ENCODE measurements around the gene YPEL1. TPM values are rescaled to one million over a fixed set of nuclear protein-coding genes. Genes with fewer than 3 reads are reported as not detected.

Gene YPEL1
- total RNA-seq, 5 donors from 2014 or later (not counting 1 experiment from before 2014, with no cell fraction given) = 8.2 to 12.6 (median 9.9) TPM

DNA sequence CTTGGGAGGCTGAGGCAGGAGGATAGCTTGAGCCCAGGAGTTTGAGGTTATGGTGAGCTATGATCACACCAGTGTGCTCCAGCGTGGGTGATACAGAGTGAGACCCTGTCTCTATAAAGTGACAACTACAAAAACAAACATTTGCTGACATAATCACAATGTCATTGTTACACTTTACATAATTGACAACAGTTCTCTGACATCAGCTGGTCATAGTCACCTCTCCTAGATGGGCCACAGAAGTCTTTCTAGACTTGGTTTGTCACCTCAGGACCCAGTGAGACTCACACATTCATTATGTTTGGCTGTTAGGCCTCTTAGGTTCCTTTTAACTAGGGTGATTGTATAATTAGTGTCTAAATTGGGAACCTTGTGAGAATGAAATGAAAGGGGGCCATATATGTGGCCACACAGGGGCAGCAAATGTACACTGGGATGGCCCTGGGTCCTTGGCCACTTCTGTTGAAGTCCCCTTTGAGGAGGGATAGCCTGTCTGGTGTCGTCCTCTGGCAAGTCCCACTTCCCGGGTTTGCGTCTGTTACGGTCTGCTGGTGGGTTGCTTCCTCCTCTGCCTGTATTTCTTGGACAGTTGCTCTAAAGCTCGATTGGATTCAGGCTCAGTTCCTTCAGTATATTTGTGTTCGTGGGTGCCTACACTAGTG, 75.6 kb downstream of the YPEL1 start:
- H3K4me3 Mint-ChIP-seq = peak overlapping the region in 1 of 3 donors; percentile 6
- H3K27me3 ChIP-seq (replicated peaks in 1 of 2; ENCODE audit: control insufficient read depth in 2 of 2, extremely low read depth in 1 of 2, insufficient read depth in 2 of 2, low read length in 1 of 2) = no peaks in the 10 kb centered on the region

DNA sequence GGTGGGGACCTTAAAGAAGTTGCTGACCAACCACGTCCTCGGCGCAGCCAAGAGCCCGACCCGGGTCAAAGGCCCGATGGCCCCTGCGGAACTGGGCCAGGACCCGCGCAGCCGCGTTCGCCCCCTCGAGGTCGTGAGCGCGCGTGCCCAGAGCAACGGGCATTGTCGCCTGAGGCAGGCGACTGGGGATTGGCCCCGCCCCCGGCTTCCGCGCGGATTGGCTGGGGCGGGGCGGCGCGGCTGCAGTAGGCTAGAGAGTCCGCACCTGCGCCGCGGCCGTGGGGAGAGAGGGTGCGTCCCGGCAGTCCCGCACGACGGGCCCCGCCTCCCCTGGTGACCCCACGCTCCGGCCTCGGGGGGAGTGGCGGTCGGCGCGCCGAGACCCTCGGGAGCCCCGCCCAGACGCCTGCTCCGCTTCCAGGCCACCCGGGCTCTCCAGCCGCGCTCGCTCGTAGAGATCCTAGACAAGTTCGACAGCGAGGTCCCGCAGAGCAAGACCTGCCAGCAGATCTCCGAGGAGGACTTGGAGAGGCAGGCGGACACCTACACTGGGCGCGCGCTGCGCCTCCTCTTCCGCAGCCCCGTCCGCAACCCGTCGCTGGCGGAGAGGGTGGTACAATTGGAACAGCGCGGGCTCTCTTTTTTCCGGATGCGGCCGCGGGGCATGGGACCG, 78.1 kb downstream of the YPEL1 start:
- WGBS (ENCODE audit: insufficient coverage) = 1% methylated on average over 67 of the region's 79 CpGs
- ChIA-PET POLR2A (no interaction called here), CTCF (no interaction called here)
- peak; percentile 94 to 96 (median 94) for ATAC-seq (replicated peaks in 1 of 4)
- Mint-ChIP-seq H3K36me3 (no peaks in the 10 kb centered on the region), H3K4me1 (peaks cover 13 to 14% (median 14%) of the 10 kb centered on the region in 3 donors), H3K27ac (peak overlapping the region; percentile 34 to 48), H3K27me3 (no peaks in the 10 kb centered on the region), H3K9me3 (no peaks in the 10 kb centered on the region), H3K4me3 (peak overlapping the region; percentile 68 to 87 (median 76))
- H3K9me3 ChIP-seq = no peaks in the 10 kb centered on the region
- H3K4me3 ChIP-seq (ENCODE audit: control insufficient read depth in 1 of 2, extremely low read depth in 1 of 2, low read length in 1 of 2) = peak overlapping the region; percentile 51 to 73
- no peaks in the 10 kb centered on the region for H3K27me3 ChIP-seq (replicated peaks in 1 of 2; ENCODE audit: control insufficient read depth in 2 of 2, extremely low read depth in 1 of 2, insufficient read depth in 2 of 2, low read length in 1 of 2)
- H3K4me1 ChIP-seq (ENCODE audit: control insufficient read depth in 1 of 2, extremely low read depth in 1 of 2, insufficient read depth in 2 of 2, low read length in 2 of 2) = peaks cover 8 to 25% of the 10 kb centered on the region in 2 experiments
- H3K27ac ChIP-seq (ENCODE audit: low read length) = no peak overlapping the region
- H3K36me3 ChIP-seq (ENCODE audit: control insufficient read depth in 2 of 2, extremely low read depth in 1 of 2, insufficient read depth in 1 of 2, low read length in 1 of 2) = no peaks in the 10 kb centered on the region
- DNase-seq = peak; percentile 32 to 86 (median 63)

More for the DNA sequence above, 75.6 kb downstream of the YPEL1 start:
- Mint-ChIP-seq H3K27ac (no peak overlapping the region), H3K27me3 (no peaks in the 10 kb centered on the region), H3K36me3 (no peaks in the 10 kb centered on the region), H3K9me3 (no peaks in the 10 kb centered on the region), H3K4me1 (peaks cover 14 to 16% (median 16%) of the 10 kb centered on the region in 3 donors)
- H3K27ac ChIP-seq (ENCODE audit: low read length) = no peak overlapping the region
- ChIA-PET POLR2A (no interaction called here), CTCF (no interaction called here)
- ATAC-seq (replicated peaks in 1 of 4) (no peak), DNase-seq (no peak)
- 88% methylated on average over 5 of the region's 7 CpGs for WGBS (ENCODE audit: insufficient coverage)
- H3K4me1 ChIP-seq (ENCODE audit: control insufficient read depth in 1 of 2, extremely low read depth in 1 of 2, insufficient read depth in 2 of 2, low read length in 2 of 2) = peaks cover 8 to 21% of the 10 kb centered on the region in 2 experiments
- no peaks in the 10 kb centered on the region for H3K9me3 ChIP-seq
- H3K4me3 ChIP-seq (ENCODE audit: control insufficient read depth in 1 of 2, extremely low read depth in 1 of 2, low read length in 1 of 2) = no peak overlapping the region
- no peaks in the 10 kb centered on the region for H3K36me3 ChIP-seq (ENCODE audit: control insufficient read depth in 2 of 2, extremely low read depth in 1 of 2, insufficient read depth in 1 of 2, low read length in 1 of 2)

DNA sequence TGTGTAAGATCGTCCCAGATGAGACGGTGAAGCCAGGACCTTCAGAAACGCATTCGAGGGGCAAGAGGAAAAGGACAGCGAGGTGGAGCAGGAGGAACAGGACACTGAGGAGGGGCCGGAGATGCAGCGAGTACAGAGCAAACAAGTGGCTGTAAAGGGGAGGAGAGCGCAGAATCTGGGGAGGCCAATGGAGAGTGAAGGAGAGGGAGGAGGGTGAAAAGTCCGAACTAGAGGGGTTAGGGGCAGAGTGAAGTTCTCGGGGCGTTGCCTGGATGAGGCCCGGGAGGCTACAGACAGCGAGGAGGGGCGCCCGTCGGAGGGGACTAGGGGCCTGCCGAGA, 78.6 kb downstream of the YPEL1 start:
- POLR2A ChIA-PET = no interaction called here
- Mint-ChIP-seq H3K36me3 (no peaks in the 10 kb centered on the region), H3K9me3 (no peaks in the 10 kb centered on the region), H3K4me1 (peaks cover 13 to 17% (median 14%) of the 10 kb centered on the region in 3 donors), H3K4me3 (peak overlapping the region; percentile 66 to 81 (median 68)), H3K27me3 (no peaks in the 10 kb centered on the region), H3K27ac (peak overlapping the region; percentile 34 to 74)
- DNase-seq (no peak), ATAC-seq (replicated peaks in 1 of 4) (no peak)
- WGBS (ENCODE audit: insufficient coverage) = 74% methylated on average over 17 of the region's 17 CpGs
- H3K27me3 ChIP-seq (replicated peaks in 1 of 2; ENCODE audit: control insufficient read depth in 2 of 2, extremely low read depth in 1 of 2, insufficient read depth in 2 of 2, low read length in 1 of 2) = no peaks in the 10 kb centered on the region
- no peaks in the 10 kb centered on the region for H3K36me3 ChIP-seq (ENCODE audit: control insufficient read depth in 2 of 2, extremely low read depth in 1 of 2, insufficient read depth in 1 of 2, low read length in 1 of 2)
- CTCF ChIA-PET = interaction anchor here in 1 of 2 donors (0.6 kb wide), 2 partner anchors 13 to 242 kb away, joined by 3 to 5 read pairs; no protein-coding TSS in a partner anchor
- no peaks in the 10 kb centered on the region for H3K9me3 ChIP-seq
- no peak overlapping the region for H3K27ac ChIP-seq (ENCODE audit: low read length)
- peak overlapping the region in 1 of 2 donors; percentile 47 for H3K4me3 ChIP-seq (ENCODE audit: control insufficient read depth in 1 of 2, extremely low read depth in 1 of 2, low read length in 1 of 2)
- peaks cover 8 to 30% of the 10 kb centered on the region in 2 experiments for H3K4me1 ChIP-seq (ENCODE audit: control insufficient read depth in 1 of 2, extremely low read depth in 1 of 2, insufficient read depth in 2 of 2, low read length in 2 of 2)

- peaks cover 0 to 3% of the 10 kb centered on the region in 2 donors for H3K36me3 ChIP-seq (ENCODE audit: control insufficient read depth in 2 of 2, extremely low read depth in 1 of 2, insufficient read depth in 1 of 2, low read length in 1 of 2)
- peak overlapping the region in 1 of 2 donors; percentile 51 for H3K4me3 ChIP-seq (ENCODE audit: control insufficient read depth in 1 of 2, extremely low read depth in 1 of 2, low read length in 1 of 2)
- no peak for DNase-seq
- no peaks in the 10 kb centered on the region for H3K9me3 ChIP-seq
- peaks cover 16 to 36% of the 10 kb centered on the region in 2 experiments for H3K4me1 ChIP-seq (ENCODE audit: control insufficient read depth in 1 of 2, extremely low read depth in 1 of 2, insufficient read depth in 2 of 2, low read length in 2 of 2)
- no peak for ATAC-seq (replicated peaks in 1 of 4)
- ChIA-PET CTCF (interaction anchor here in 1 of 2 donors (1.0 kb wide), 1 partner anchor 11 kb away, joined by 3 read pairs; no protein-coding TSS in a partner anchor), POLR2A (no interaction called here)
- H3K27ac Mint-ChIP-seq = no peak overlapping the region
- H3K27me3 ChIP-seq (replicated peaks in 1 of 2; ENCODE audit: control insufficient read depth in 2 of 2, extremely low read depth in 1 of 2, insufficient read depth in 2 of 2, low read length in 1 of 2) = no peaks in the 10 kb centered on the region
- H3K36me3 Mint-ChIP-seq = peaks cover 7% of the 10 kb centered on the region
- no peaks in the 10 kb centered on the region for H3K9me3 Mint-ChIP-seq
- H3K4me1 Mint-ChIP-seq = peaks cover 27 to 32% (median 31%) of the 10 kb centered on the region in 3 donors
- no peaks in the 10 kb centered on the region for H3K27me3 Mint-ChIP-seq
- H3K27ac ChIP-seq (ENCODE audit: low read length) = no peak overlapping the region
- 43% methylated on average over 21 of the region's 40 CpGs for WGBS (ENCODE audit: insufficient coverage)
- peak overlapping the region; percentile 82 to 90 (median 83) for H3K4me3 Mint-ChIP-seq
Observed at GRCh38 chr22:21652547-21653545, 82.7 kb downstream of the YPEL1 start.

DNA sequence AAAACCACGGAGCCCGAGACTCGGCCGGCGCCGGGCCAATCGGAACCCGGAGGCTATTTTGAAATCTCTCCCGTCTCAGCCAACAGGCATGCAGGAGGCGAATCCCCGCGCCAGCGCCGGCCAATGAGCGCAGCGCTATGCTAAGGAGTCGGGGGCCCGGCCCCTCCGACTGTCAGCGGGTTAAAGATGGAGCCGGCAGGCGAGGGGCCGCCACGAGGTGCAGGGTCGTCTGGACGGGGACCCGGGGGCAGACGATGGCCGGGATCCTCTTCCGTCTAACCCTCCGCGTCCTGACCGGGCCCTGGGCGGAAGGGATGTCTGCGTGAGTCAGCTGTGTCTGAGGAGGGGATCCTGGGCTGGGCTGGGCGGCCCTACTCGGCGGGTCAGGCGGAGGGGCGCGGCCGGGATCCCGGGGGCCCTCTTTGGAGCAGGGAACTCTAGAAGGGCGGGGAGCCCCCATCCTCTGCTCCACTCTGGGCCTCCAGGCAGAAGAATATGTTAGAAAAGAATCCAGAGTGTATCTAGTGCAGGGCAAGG, 83.5 kb downstream of the YPEL1 start:
- POLR2A ChIA-PET = no interaction called here
- whole genome bisulfite sequencing (ENCODE audit: insufficient coverage) = under 1% methylated on average over 40 of the region's 44 CpGs

More for the DNA sequence above, 83.5 kb downstream of the YPEL1 start:
- Mint-ChIP-seq H3K27ac (no peak overlapping the region), H3K4me1 (peaks cover 24 to 28% (median 27%) of the 10 kb centered on the region in 3 donors), H3K27me3 (no peaks in the 10 kb centered on the region), H3K4me3 (peak overlapping the region; percentile 82 to 90 (median 83)), H3K36me3 (peaks cover 7% of the 10 kb centered on the region), H3K9me3 (no peaks in the 10 kb centered on the region)
- Histone ChIP-seq H3K4me1 (ENCODE audit: control insufficient read depth in 1 of 2, extremely low read depth in 1 of 2, insufficient read depth in 2 of 2, low read length in 2 of 2) (peaks cover 14 to 32% of the 10 kb centered on the region in 2 experiments), H3K27ac (ENCODE audit: low read length) (no peak overlapping the region), H3K9me3 (no peaks in the 10 kb centered on the region), H3K4me3 (ENCODE audit: control insufficient read depth in 1 of 2, extremely low read depth in 1 of 2, low read length in 1 of 2) (peak overlapping the region; percentile 51 to 86), H3K27me3 (replicated peaks in 1 of 2; ENCODE audit: control insufficient read depth in 2 of 2, extremely low read depth in 1 of 2, insufficient read depth in 2 of 2, low read length in 1 of 2) (no peaks in the 10 kb centered on the region), H3K36me3 (ENCODE audit: control insufficient read depth in 2 of 2, extremely low read depth in 1 of 2, insufficient read depth in 1 of 2, low read length in 1 of 2) (peaks cover 0 to 3% of the 10 kb centered on the region in 2 donors)
- peak; percentile 60 to 87 (median 75) for DNase-seq
- CTCF ChIA-PET = interaction anchor here in 1 of 2 donors (1.0 kb wide), 1 partner anchor 23 kb away, joined by 6 read pairs; the partner anchor contains the start of gene YDJC
- ATAC-seq (replicated peaks in 1 of 4) = peak; percentile 98

Measured in T-cell (primary cell).